Measurements from ENCODE around the gene ARHGEF18. TPM values are rescaled to one million over a fixed set of nuclear protein-coding genes. Genes with fewer than 3 reads are reported as not detected.
A peak's percentile ranks its signal among the peaks of the same experiment; 100 is the strongest.
"Not testable (repeated sequence)": the region's sequence is repeated elsewhere in the genome, so short reads cannot be mapped to it uniquely, and the experiment has no call there.

Gene ARHGEF18
- polyA plus RNA-seq, 3 donors from 2014 or later: 0.86 to 7.8 (median 1.2) TPM

DNA sequence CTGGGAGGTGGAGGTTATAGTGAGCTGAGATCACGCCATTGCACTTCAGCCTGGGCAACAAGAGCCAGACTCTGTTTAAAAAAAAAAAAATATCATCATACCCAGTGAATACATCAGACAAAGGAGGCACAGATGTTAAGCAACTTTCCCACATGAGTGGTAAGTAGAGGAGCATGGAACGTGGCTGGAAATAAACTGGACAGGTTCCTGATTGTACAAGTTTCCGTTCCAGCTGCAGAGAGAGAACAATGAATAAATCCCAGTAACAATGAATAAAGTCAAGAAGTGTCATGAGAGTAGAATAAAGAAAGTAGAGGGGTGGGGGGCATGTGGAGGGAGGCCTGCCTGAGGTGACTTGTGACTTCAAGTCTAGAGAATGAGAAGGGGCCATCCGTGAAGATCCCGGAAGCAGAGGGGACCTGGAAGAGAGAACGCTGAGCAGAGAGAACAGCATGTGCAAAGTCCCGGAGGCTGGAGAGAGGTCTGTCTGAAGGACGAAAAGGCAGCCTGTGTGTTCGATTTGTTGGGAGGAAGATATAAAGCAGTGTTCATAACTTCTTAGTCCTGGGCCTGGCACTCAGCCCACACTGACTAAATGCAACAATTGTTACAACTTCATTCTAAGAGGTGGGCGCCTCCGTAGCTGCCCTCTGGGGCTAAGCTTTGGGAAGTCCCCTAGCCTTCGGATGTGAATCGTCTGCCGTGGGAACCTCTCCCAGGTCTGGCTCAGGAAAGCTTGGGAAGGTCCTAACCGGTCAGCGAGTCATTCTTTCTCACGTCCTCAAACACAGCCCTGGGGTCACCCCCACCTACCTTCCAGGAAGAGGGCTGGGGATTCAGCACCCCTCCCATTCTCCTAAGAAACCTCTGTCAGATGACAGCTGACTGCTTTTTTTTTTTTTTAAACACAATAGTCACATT lies 15.3 kb upstream of the ARHGEF18 start:
- peak overlapping the region in 1 of 6 donors; percentile 4 for H3K27ac Mint-ChIP-seq
- H3K9me3 Mint-ChIP-seq: no peaks in the 10 kb centered on the region

GRCh38 chr19:7336321-7336973 lies 12.3 kb upstream of the ARHGEF18 start:
- peak overlapping the region in 2 of 5 donors; percentile 59 to 81 for H3K4me3 Mint-ChIP-seq
- peaks cover 33 to 43% of the 10 kb centered on the region in 2 donors for H3K4me1 Mint-ChIP-seq

More for the DNA sequence above, 15.3 kb upstream of the ARHGEF18 start:
- no peak for DNase-seq
- Mint-ChIP-seq H3K4me3 (no peak overlapping the region), H3K4me1 (peaks cover 21 to 30% of the 10 kb centered on the region in 2 donors), H3K27me3 (ENCODE audit: low read depth in 3 of 3) (peaks cover 0 to 13% (median 4%) of the 10 kb centered on the region in 3 donors), H3K36me3 (no peaks in the 10 kb centered on the region)

GRCh38 chr19:7337380-7338194 lies 11.2 kb upstream of the ARHGEF18 start:
- Mint-ChIP-seq H3K4me1 (peaks cover 33 to 43% of the 10 kb centered on the region in 2 donors), H3K9me3 (no peaks in the 10 kb centered on the region), H3K36me3 (no peaks in the 10 kb centered on the region), H3K27me3 (ENCODE audit: low read depth in 3 of 3) (peaks cover 0 to 14% (median 4%) of the 10 kb centered on the region in 3 donors), H3K27ac (peak overlapping the region in 4 of 6 donors; percentile 2 to 64 (median 36)), H3K4me3 (peak overlapping the region; percentile 64 to 86 (median 77))
- peak; percentile 53 to 60 (median 53) for DNase-seq

More at GRCh38 chr19:7336321-7336973, 12.3 kb upstream of the ARHGEF18 start:
- peak overlapping the region in 1 of 6 donors; percentile 16 for H3K27ac Mint-ChIP-seq
- DNase-seq: no peak
- H3K9me3 Mint-ChIP-seq: no peaks in the 10 kb centered on the region
- peaks cover 0 to 14% (median 4%) of the 10 kb centered on the region in 3 donors for H3K27me3 Mint-ChIP-seq (ENCODE audit: low read depth in 3 of 3)
- H3K36me3 Mint-ChIP-seq: no peaks in the 10 kb centered on the region

GRCh38 chr19:7340959-7341837 lies 7.5 kb upstream of the ARHGEF18 start:
- H3K4me1 Mint-ChIP-seq: peaks cover 49 to 51% of the 10 kb centered on the region in 2 donors

DNA sequence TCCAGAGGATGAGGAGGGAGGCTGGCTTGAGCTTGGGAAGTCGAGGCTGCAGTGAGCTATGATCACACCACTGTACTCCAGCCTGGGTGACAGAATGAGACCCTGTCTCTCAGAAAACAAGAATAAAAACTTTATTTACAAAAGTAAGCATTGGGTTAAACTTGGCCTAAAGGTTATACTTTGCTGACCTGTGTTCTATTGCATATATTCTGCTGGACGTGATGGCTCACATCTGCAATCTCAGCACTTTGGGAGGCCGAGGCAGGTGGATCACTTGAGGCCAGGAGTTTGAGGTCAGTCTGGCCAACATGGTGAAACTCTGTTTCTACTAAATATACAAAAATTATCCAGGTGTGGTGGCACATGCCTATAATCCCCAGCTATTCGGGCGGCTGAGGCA lies 6.6 kb upstream of the ARHGEF18 start:
- Mint-ChIP-seq H3K9me3 (no peaks in the 10 kb centered on the region), H3K4me1 (peaks cover 49 to 51% of the 10 kb centered on the region in 2 donors), H3K27ac (no peak overlapping the region), H3K36me3 (no peaks in the 10 kb centered on the region), H3K4me3 (no peak overlapping the region), H3K27me3 (ENCODE audit: low read depth in 3 of 3) (peaks cover 0 to 6% (median 3%) of the 10 kb centered on the region in 3 donors)
- DNase-seq: no peak

More at GRCh38 chr19:7340959-7341837, 7.5 kb upstream of the ARHGEF18 start:
- DNase-seq: peak; percentile 71 to 78 (median 78)
- Mint-ChIP-seq H3K27me3 (ENCODE audit: low read depth in 3 of 3) (peaks cover 2 to 8% (median 3%) of the 10 kb centered on the region in 3 donors), H3K27ac (peak overlapping the region in 5 of 6 donors; percentile 34 to 80 (median 68)), H3K4me3 (peak overlapping the region in 4 of 5 donors; percentile 56 to 69 (median 62)), H3K9me3 (no peaks in the 10 kb centered on the region), H3K36me3 (no peaks in the 10 kb centered on the region)

GRCh38 chr19:7346488-7346971 lies 2.2 kb upstream of the ARHGEF18 start:
- H3K27me3 Mint-ChIP-seq (ENCODE audit: low read depth in 3 of 3): peaks cover 0 to 5% (median 2%) of the 10 kb centered on the region in 3 donors
- DNase-seq: no peak

GRCh38 chr19:7346997-7347396 lies 1.7 kb upstream of the ARHGEF18 start:
- H3K4me1 Mint-ChIP-seq: peaks cover 60 to 66% of the 10 kb centered on the region in 2 donors
- DNase-seq; H3K9me3 Mint-ChIP-seq; H3K27me3 Mint-ChIP-seq (ENCODE audit: low read depth in 3 of 3): not testable (repeated sequence)
- peak overlapping the region in 3 of 5 donors; percentile 28 to 50 (median 36) for H3K4me3 Mint-ChIP-seq
- peaks cover 6 to 11% (median 6%) of the 10 kb centered on the region in 3 donors for H3K36me3 Mint-ChIP-seq
- peak overlapping the region in 4 of 6 donors; percentile 34 to 74 (median 56) for H3K27ac Mint-ChIP-seq

More at GRCh38 chr19:7346488-7346971, 2.2 kb upstream of the ARHGEF18 start:
- peak overlapping the region in 5 of 6 donors; percentile 34 to 78 (median 74) for H3K27ac Mint-ChIP-seq
- peaks cover 55 to 61% of the 10 kb centered on the region in 2 donors for H3K4me1 Mint-ChIP-seq
- peaks cover 0 to 2% (median 0%) of the 10 kb centered on the region in 6 donors for H3K9me3 Mint-ChIP-seq
- peak overlapping the region in 3 of 5 donors; percentile 28 to 50 (median 36) for H3K4me3 Mint-ChIP-seq
- peaks cover 3 to 7% (median 3%) of the 10 kb centered on the region in 3 donors for H3K36me3 Mint-ChIP-seq

DNA sequence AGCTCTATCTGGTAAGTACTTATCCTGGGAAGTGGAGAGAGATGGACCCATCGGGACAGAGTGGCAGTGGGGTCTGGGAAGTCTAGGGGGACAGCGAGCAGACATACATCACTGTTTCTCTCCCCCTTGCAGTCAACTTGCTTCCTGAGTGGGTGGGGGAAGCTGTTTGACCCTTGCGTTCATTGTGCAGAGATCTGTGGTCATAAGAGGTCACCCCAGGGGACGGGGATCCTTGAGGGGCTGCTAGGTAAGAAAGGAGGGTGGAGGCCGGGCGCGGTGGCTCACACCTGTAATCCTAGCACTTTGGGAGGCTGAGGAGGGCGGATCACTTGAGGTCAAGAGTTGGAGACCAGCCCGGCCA lies 474 bp downstream of the ARHGEF18 start:
- H3K9me3 Mint-ChIP-seq: peaks cover 0 to 7% (median 4%) of the 10 kb centered on the region in 6 donors
- peaks cover 65 to 80% of the 10 kb centered on the region in 2 donors for H3K4me1 Mint-ChIP-seq
- peak overlapping the region; percentile 89 to 94 (median 93) for H3K4me3 Mint-ChIP-seq
- peaks cover 10 to 19% (median 12%) of the 10 kb centered on the region in 3 donors for H3K36me3 Mint-ChIP-seq
- DNase-seq: peak in 1 of 3 donors; percentile 10
- H3K27me3 Mint-ChIP-seq (ENCODE audit: low read depth in 3 of 3): peaks cover 0 to 3% (median 2%) of the 10 kb centered on the region in 3 donors
- peak overlapping the region; percentile 88 to 100 (median 94) for H3K27ac Mint-ChIP-seq

- Mint-ChIP-seq H3K4me3 (peak overlapping the region; percentile 89 to 94 (median 93)), H3K9me3 (peaks cover 0 to 7% (median 4%) of the 10 kb centered on the region in 6 donors), H3K27ac (peak overlapping the region; percentile 88 to 100 (median 94)), H3K27me3 (ENCODE audit: low read depth in 3 of 3) (peaks cover 0 to 3% (median 2%) of the 10 kb centered on the region in 3 donors), H3K4me1 (peaks cover 65 to 84% of the 10 kb centered on the region in 2 donors), H3K36me3 (peaks cover 13 to 21% (median 21%) of the 10 kb centered on the region in 3 donors)
- peak; percentile 36 to 54 (median 53) for DNase-seq
Observed at GRCh38 chr19:7349961-7350711, 1.4 kb downstream of the ARHGEF18 start.

- no peak for DNase-seq
- H3K4me3 Mint-ChIP-seq: peak overlapping the region; percentile 33 to 94 (median 91)
- peak overlapping the region; percentile 31 to 100 (median 93) for H3K27ac Mint-ChIP-seq
- peaks cover 0 to 4% (median 0%) of the 10 kb centered on the region in 3 donors for H3K27me3 Mint-ChIP-seq (ENCODE audit: low read depth in 3 of 3)
- H3K4me1 Mint-ChIP-seq: peaks cover 48 to 73% of the 10 kb centered on the region in 2 donors
- peaks cover 13 to 25% (median 25%) of the 10 kb centered on the region in 3 donors for H3K36me3 Mint-ChIP-seq
- H3K9me3 Mint-ChIP-seq: peaks cover 0 to 7% (median 4%) of the 10 kb centered on the region in 6 donors
Observed at GRCh38 chr19:7351861-7352260, 3.1 kb downstream of the ARHGEF18 start.

GRCh38 chr19:7355151-7355820 lies 6.5 kb downstream of the ARHGEF18 start:
- peaks cover 13 to 33% (median 31%) of the 10 kb centered on the region in 3 donors for H3K36me3 Mint-ChIP-seq
- H3K27me3 Mint-ChIP-seq (ENCODE audit: low read depth in 3 of 3): peaks cover 0 to 3% (median 0%) of the 10 kb centered on the region in 3 donors
- H3K4me3 Mint-ChIP-seq: no peak overlapping the region
- peak overlapping the region in 5 of 6 donors; percentile 5 to 84 (median 75) for H3K27ac Mint-ChIP-seq
- H3K4me1 Mint-ChIP-seq: peaks cover 25 to 71% of the 10 kb centered on the region in 2 donors
- no peak for DNase-seq
- H3K9me3 Mint-ChIP-seq: peaks cover 0 to 7% (median 4%) of the 10 kb centered on the region in 6 donors

Measured in immature natural killer cell (primary cell).